GM18858 (cell line): Measurements from ENCODE around the gene ALG9.
A peak's percentile ranks its signal among the peaks of the same experiment; 100 is the strongest.
"Not testable (repeated sequence)": the region's sequence is repeated elsewhere in the genome, so short reads cannot be mapped to it uniquely, and the experiment has no call there.

Source experiments
- ATAC-seq: cut with Tn5 transposase; IDR thresholded peaks from one replicate; pipeline ENCODE4 v1.9.1; 2021; ENCODE audit not compliant: unreplicated experiment

The ALG9 gene

DNA sequence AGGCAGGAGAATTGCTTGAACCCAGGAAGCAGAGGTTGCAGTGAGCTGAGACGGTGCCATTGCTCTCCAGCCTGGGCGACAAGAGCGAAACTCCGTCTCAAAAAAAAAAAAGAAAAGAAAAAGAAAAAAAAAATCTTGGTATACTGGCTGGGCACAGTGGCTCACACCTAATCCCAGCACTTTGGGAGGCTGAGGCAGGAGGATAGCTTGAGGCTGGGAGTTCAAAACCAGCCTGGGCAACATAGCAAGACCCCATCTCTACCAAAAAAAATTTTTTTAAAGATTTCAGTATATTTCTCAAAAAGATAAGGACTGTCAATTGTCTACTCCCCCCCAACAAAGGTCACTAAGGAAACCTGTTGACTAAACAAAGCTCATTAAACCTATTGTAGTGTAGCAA is 13.7 kb upstream of the ALG9 start:
- ATAC-seq = not testable (repeated sequence)

DNA sequence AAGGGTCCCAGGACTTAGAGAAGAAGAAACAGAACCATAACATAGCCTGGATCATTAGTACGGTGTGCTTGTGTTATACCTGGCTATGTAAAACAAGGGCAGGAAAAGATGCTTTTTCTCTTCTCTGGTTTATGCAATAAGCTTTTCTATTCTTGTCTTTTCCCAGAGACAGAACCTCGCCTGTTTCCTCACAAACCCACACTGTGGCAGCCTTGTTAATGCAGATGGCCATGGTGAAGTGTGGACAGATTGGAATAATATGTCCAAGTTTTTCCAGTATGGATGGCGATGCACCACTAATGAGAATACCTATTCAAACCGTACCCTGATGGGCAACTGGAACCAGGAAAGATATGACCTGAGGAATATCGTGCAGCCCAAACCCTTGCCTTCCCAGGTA is 10.8 kb upstream of the ALG9 start:
- no peak for ATAC-seq

- no peak for ATAC-seq
Measured at GRCh38 chr11:111879637-111879960, 8.2 kb upstream of the ALG9 start.

- ATAC-seq = peak; percentile 59
Measured at GRCh38 chr11:111878849-111879636, 7.7 kb upstream of the ALG9 start, which contains the start of the genes CFAP68 and FDXACB1. Gene CFAP68, plus strand, starts transcription at chr11:111879541. Its CDS starts 20 bp downstream, at chr11:111879561. Gene FDXACB1, minus strand, starts transcription at chr11:111879165. Its CDS starts 33 bp downstream, at chr11:111879132.

GRCh38 chr11:111878385-111878848 is 7.0 kb upstream of the ALG9 start:
- no peak for ATAC-seq

DNA sequence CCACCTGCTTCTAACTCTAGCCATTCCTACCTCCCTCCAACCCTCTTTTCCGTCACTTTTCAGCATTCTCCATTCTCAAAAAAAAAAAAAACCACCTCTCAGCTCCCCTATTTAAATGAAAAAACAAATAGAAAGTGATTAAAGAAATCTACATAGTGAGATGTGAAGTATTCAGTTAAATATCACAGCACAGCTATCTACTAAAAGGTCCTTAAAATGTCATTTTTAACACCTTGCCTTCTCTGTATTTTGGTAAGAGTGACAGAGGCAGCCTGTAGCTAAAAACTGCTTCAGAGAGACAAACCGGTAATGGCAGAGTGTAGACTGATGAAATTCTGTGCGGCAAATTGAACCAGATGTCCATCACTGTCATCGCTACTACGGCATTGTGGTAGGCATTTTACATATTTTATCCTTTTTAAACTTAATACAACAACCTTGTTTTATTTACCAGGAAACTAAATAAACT is 346 bp upstream of the ALG9 start:
- ATAC-seq = no peak

GRCh38 chr11:111870522-111870885 is 877 bp downstream of the ALG9 start:
- ATAC-seq = peak; percentile 17

GRCh38 chr11:111870113-111870512 is 1.3 kb downstream of the ALG9 start:
- no peak for ATAC-seq

DNA sequence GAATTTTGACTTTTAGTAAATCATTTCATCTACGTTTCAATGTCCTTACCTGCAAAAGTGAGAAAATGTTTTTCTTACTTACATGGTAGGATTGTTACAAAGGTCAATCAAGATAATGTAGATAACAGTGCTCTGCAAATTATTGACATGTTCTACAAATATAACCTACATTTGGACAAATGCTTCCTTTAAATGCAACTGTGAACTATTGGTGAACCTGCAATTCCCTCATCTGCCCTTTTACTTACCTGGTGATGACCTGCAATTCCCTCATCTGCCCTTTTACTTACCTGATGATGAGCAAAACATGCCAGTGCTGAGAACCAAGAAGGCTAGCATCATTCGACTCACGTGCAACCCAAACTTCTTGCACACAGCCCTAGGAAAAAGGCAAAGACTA is 11.1 kb downstream of the ALG9 start:
- no peak for ATAC-seq

DNA sequence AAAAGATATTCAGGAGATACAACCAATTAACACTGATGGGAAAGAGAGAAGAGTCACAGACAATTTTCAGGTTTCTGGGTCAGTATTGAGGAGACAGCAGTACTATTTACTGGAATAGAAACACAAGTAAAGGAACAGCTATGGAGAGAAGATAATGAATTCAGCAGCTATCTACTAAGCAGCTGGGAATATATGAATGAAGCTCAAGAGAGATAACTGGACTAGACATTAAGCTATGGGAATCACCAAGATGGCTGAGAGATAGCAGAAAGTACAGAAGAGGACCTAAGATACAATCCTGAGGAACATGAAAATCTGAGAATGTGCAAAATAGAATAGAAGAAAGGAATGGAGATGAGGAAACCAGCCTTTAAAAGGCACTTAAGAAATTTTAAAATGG is 15.9 kb downstream of the ALG9 start:
- no peak for ATAC-seq

DNA sequence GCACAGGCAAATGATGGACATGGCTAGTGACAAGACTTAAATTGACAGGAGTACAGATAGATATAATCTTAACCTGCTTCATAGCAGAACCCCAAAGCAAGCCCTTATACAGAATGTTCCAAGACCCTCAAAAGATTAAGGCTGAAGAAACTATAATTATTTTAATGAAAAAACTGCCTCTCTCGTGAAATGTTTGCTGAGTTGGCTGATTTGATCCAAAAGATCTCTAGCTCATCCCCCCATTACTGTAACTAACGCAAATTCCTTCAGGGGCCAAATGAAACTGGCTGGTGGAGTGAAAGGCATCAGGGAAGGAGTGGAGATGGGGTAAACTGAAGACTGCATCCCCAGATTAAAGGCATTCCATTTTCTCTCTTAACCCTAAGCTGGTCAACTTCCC is 19.3 kb downstream of the ALG9 start:
- no peak for ATAC-seq

DNA sequence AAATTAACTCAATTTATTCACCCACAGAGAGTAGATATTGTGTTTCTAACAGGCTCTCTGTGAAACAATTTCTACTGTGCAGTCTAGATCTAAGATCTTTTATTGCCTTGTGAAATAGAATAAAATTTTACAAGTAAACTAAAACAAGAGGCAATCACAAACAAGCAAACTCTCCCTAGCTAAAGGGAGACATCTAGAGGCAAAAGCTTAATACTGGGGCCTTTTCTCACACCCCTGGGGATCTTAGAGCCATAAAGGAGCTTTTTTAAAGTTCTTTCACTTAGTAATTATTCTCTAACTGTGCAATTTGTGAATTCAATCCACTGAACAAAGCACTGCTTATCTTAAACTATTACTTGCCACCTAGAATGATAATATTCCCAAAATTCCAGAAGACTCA is 19.7 kb downstream of the ALG9 start:
- ATAC-seq = no peak

GRCh38 chr11:111851067-111851466 is 20.3 kb downstream of the ALG9 start:
- no peak for ATAC-seq

DNA sequence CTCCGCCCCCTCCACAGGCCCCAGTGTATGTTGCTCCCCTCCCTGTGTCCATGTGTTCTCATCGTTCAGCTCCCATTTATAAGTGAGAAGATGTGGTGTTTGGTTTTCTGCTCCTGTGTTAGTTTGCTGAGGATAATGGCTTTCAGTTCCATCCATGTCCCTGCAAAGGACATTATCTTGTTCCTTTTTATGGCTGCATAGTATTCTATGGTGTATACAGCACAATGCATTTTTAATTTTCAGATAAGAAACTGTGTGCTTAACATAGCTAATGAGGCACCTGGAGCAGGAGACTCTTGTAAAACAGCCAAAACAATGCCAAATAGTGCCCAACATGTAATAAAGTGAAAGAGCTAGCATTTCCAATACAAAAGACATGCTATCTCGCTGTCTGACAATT is 21.8 kb downstream of the ALG9 start:
- ATAC-seq = no peak

- no peak for ATAC-seq
Measured at GRCh38 chr11:111846636-111847035, 24.7 kb downstream of the ALG9 start.

DNA sequence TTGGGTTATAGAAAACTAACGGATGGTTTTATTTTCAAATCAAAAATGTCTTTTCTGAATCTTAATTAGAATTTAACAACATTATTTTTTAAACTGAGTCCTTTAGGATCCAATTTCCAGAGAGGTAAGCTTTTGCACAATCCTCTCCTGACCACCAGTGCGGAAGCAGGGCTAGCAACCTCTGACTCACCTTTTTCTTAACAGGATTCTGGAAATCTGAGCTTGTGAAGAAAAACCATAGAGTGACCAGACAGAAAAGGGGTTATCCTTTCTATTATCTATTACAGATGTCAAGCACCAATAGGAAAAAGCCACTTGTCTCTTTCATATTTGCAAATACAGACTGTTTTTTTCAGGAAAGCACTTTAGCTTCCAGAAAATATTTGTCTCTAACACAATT is 25.3 kb downstream of the ALG9 start:
- ATAC-seq = no peak

DNA sequence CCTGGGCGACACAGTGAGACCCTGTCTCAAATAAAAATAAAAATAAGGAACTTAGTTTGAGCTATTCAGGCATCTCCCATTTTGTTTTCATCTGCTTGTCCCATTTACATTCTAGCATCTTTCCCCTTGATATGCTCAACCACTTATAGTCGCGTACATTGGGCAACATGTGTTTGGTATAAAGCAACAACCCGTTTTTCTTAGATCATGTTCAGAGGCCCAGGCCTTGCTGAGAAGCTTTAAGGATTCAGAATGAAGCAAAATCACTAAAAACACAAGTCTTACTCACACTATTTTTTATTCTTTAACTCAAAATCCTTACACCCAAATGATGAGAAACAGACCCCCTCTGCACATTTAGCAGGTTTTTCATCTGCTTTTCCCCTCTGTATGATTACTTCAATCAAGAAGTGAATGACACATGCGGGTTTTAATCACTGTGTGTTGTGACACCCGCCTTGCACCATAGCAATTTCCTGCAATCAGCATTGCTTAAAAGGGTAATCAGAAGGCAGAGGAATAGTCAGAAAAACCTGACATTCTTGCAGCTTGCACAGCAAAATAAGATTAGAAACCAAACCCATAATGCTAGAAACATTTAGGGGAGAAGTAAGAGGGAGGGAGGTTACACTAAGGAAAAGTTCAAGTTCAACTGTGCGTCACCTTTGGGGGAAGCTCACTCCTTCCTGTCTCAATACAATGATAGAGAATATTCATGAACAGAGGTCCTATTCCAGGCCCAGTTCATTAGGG is 25.9 kb downstream of the ALG9 start:
- ATAC-seq = no peak

DNA sequence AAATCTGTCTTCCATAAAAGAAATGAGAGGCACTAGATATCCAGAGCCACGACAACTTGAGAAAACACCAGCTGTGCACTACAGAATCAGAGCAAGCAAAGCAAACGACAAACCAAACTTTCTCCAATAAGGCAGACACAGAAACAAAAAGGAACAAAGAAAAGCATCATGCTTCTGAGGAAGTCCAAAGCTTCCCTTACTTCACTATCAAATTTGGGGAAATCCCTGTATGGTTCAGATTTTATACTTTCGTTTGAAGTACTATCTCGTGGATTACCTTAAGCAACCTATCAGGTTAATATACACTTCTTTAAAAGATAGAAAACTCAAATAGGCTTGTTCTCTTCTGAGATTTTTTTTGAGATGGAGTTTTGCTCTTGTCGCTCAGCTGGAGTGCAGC is 27.7 kb downstream of the ALG9 start:
- ATAC-seq = no peak

DNA sequence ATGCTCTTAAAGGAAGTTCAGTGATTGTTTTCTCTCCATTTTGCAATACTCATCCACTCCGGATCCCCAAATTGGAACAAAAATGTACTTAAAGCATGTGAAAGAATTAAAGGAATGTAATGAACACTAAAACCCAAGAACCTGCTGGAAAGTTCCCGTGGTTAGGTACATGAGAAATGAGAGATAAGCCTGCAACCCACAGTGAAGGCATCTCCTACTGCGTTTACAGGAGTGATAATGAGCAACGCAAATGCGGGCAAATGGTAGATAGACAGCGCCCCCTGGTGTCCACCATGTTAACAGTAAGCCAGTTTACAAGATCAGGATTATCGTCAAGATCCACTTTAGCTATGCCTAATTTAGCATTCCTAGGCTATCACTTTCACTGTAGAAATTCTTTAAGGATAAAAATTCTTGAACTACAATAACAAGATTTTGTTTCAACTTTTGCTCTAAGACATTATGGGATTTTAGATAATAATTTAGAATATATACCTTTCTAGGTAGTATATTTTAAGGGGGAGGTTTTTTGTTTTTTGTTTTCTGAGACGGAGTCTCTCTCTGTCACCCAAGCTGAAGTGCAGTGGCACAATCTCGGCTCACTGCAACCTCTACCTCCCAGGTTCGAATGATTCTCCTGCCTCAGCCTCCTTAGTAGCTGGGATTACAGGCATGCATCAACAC is 29.9 kb downstream of the ALG9 start:
- no peak for ATAC-seq

GRCh38 chr11:111840143-111840542 is 31.2 kb downstream of the ALG9 start:
- no peak for ATAC-seq

DNA sequence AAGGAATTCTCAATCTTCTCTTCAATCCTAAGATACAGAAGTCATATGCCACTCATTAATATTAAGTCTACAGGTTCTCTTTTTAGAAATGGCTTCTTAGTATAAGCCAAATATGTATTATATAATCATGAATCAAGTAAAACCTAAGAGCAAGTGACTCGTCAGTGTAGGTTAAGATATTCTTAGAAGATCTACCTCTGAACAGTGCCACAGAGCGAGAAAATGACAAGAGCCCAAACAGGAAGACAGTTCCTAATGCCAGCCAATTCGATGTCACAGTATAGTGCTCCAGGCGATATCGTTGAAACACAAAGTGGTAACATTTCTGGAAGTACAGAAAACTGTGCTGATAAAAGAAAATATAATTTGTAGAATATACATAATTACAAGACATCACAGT is 33.3 kb downstream of the ALG9 start:
- ATAC-seq = no peak
